Fibroblast of gingiva (primary cell): ENCODE measurements around the gene KRTAP20-2.

ENCODE experiments used
- DNase-seq: peaks from one replicate; pipeline ENCODE4 v3.0.0-alpha.2; 2011; ENCODE audit warnings: low read depth

Gene KRTAP20-2

GRCh38 chr21:30634906-30635305, at the start of gene KRTAP20-2:
Gene KRTAP20-2, plus strand, starts transcription at chr21:30635206. Its CDS starts 58 bp downstream, at chr21:30635264.
- DNase-seq = no peak

GRCh38 chr21:30590297-30590696, 44.7 kb upstream of the KRTAP20-2 start, which contains the start of gene KRTAP22-2:
Gene KRTAP22-2, minus strand, starts transcription at chr21:30590397.
- DNase-seq = no peak

GRCh38 chr21:30592140-30592539, 42.9 kb upstream of the KRTAP20-2 start, which contains the start of gene KRTAP6-3:
Gene KRTAP6-3, plus strand, starts transcription at chr21:30592440. Its CDS starts 6 bp downstream, at chr21:30592446.
- DNase-seq = no peak

GRCh38 chr21:30598802-30599201, 36.2 kb upstream of the KRTAP20-2 start, which contains the start of gene KRTAP6-2:
Gene KRTAP6-2, minus strand, starts transcription at chr21:30598902. Its CDS starts 28 bp downstream, at chr21:30598874.
- DNase-seq = no peak

GRCh38 chr21:30600787-30601186, 34.2 kb upstream of the KRTAP20-2 start, which contains the start of gene KRTAP22-1:
Gene KRTAP22-1, plus strand, starts transcription at chr21:30601087.
- no peak for DNase-seq

GRCh38 chr21:30605968-30606367, 29.0 kb upstream of the KRTAP20-2 start:
- no peak for DNase-seq

- no peak for DNase-seq
Observed at GRCh38 chr21:30612132-30612531, 22.9 kb upstream of the KRTAP20-2 start.

- DNase-seq = no peak
Observed at GRCh38 chr21:30613836-30614235, 21.2 kb upstream of the KRTAP20-2 start, which contains the start of gene KRTAP6-1. Gene KRTAP6-1, minus strand, starts transcription at chr21:30613930. Its CDS starts 26 bp downstream, at chr21:30613904.

- DNase-seq = no peak
Observed at GRCh38 chr21:30615199-30615598, 19.8 kb upstream of the KRTAP20-2 start.

- DNase-seq = no peak
Observed at GRCh38 chr21:30616125-30616524, 18.9 kb upstream of the KRTAP20-2 start, which contains the start of gene KRTAP20-1. Gene KRTAP20-1, plus strand, starts transcription at chr21:30616425. Its CDS starts 30 bp downstream, at chr21:30616455.

- no peak for DNase-seq
Observed at GRCh38 chr21:30620080-30620479, 14.9 kb upstream of the KRTAP20-2 start.

GRCh38 chr21:30620522-30620921, 14.5 kb upstream of the KRTAP20-2 start, which contains the start of gene KRTAP20-4:
Gene KRTAP20-4, plus strand, starts transcription at chr21:30620627.
- no peak for DNase-seq

GRCh38 chr21:30623362-30623761, 11.6 kb upstream of the KRTAP20-2 start:
- no peak for DNase-seq

- no peak for DNase-seq
Observed at GRCh38 chr21:30625449-30626165, 9.4 kb upstream of the KRTAP20-2 start.

GRCh38 chr21:30628109-30628508, 6.9 kb upstream of the KRTAP20-2 start:
- no peak for DNase-seq

GRCh38 chr21:30629200-30629599, 5.8 kb upstream of the KRTAP20-2 start:
- no peak for DNase-seq

GRCh38 chr21:30638686-30639085, 3.7 kb downstream of the KRTAP20-2 start:
- DNase-seq = no peak

- no peak for DNase-seq
Observed at GRCh38 chr21:30642564-30642963, 7.6 kb downstream of the KRTAP20-2 start, which contains the start of gene KRTAP20-3. Gene KRTAP20-3, plus strand, starts transcription at chr21:30642864.

- DNase-seq = no peak
Observed at GRCh38 chr21:30646904-30647414, 12.0 kb downstream of the KRTAP20-2 start.

- no peak for DNase-seq
Observed at GRCh38 chr21:30652891-30653290, 17.9 kb downstream of the KRTAP20-2 start.

- DNase-seq = no peak
Observed at GRCh38 chr21:30668776-30669175, 33.8 kb downstream of the KRTAP20-2 start.

GRCh38 chr21:30672985-30673650, 38.1 kb downstream of the KRTAP20-2 start:
- DNase-seq = no peak
